HG03280 (cell line): ENCODE results near the gene SIVA1.

Experiments used
- ATAC-seq: cut with Tn5 transposase; IDR thresholded peaks from one replicate; pipeline ENCODE4 v1.9.1; 2021; ENCODE audit warnings: mild to moderate bottlenecking, moderate library complexity; ENCODE audit not compliant: unreplicated experiment

SIVA1 gene

DNA sequence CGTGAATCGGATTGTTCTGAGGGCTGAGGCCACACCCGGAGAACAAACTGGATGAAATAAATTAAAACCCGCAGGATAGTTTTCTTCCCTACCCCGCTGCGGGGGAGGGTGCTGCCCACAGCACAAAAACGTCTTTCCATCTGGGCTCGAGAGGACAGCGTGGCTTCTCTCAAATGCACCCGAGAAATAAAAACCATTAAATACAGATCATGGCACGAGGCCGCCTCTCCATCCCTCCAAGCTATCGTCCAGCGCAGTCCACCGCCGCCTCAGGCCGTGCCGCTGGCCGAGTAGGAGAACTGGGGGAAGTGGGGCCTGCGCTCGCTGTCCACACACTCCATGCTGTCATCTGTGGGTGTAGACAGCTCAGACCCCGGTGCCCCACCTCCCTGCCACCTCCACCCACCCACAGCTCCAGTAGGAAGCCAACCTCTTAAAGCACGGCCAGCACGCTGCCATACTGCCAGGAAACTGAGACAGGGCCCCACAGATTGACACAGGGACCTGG lies 17.2 kb downstream of the SIVA1 start:
- no peak for ATAC-seq

DNA sequence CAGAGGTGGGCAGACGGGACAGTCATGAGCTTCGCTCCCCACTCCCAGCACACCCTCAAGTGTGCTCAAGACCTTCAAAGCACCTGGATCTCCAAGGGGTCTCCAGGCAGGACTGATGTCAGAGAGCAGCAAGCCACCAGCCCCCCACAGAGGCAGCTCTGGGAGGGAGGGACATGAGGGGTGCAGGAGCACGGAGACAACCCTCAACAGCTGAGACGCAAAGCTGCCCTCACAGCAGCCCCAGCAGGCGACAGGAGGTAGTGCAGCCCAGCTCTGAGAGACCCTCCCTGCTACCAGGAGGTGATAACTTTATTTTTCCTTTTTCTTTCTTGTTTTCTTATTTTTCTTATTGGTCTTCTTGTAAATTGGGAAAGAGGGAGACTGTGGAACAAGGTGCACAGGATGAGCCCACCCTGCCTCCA lies 17.9 kb downstream of the SIVA1 start:
- ATAC-seq, result no peak

DNA sequence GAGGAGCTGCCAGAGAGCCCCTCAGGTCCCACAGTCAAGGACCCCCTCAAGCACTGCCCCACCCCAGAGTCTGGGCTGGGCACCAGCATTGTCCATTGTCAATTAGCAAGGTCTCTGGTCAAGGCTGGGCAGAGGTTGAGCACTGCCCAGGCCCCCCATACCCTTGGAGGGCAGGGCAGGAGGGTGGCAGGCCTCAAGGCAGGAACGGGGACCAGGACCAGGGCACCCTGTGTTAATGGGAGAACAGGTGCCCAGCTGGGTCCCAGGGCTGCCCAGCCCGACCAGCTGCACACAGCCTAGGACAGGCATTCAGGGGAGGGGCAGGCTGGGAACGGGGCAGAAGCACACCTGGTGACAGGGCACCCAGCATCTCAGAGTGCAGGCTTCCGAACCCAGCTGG lies 18.4 kb downstream of the SIVA1 start:
- no peak for ATAC-seq

- ATAC-seq, result no peak
Measured at GRCh38 chr14:104771918-104772706, 19.2 kb downstream of the SIVA1 start.

- no peak for ATAC-seq
Measured at GRCh38 chr14:104772707-104773504, 20.0 kb downstream of the SIVA1 start.

DNA sequence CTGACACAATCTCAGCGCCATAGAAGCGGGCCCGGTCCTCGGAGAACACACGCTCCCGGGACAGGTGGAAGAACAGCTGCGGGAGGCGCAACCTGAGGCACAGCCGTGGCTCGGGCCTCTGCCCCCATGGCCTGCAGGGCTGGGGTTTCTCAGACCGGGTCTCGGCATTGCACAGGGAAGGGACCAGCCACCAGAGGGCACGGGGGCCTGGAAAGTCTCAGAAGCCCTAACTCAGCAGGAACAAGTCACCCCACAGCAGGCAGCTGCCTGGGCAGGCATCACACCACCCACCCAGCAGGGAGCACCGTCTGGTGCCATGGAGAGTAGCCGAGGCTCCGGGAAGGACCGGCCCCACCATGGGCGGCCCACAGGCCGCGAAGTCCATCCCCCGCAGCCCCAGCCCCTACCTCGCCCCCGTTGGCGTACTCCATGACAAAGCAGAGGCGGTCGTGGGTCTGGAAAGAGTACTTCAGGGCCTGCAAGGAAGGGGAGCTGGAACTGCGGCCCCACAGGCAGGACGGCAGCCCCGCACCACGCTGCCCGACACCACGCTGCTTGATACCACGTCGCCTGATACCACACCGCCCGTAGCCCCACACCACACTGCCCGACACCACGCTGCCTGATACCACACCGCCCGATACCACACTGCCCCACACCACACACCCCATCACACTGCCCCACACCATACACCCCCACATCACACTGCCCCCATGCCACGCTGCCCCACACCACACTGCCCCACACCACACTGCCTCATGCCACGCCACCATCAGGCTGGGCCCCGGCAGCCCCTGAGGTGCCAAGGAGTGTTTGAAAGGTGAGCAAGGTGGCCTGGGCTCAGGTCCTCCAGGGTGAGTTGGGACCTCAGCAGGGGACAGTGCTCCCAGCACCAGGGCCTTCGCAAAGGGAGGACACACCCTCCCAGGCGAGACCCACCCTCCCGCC lies 20.8 kb downstream of the SIVA1 start:
- no peak for ATAC-seq

GRCh38 chr14:104774453-104775072 lies 21.6 kb downstream of the SIVA1 start:
- ATAC-seq, result no peak

GRCh38 chr14:104775073-104775489 lies 22.1 kb downstream of the SIVA1 start:
- ATAC-seq, result no peak

GRCh38 chr14:104776481-104776880 lies 23.5 kb downstream of the SIVA1 start:
- no peak for ATAC-seq

DNA sequence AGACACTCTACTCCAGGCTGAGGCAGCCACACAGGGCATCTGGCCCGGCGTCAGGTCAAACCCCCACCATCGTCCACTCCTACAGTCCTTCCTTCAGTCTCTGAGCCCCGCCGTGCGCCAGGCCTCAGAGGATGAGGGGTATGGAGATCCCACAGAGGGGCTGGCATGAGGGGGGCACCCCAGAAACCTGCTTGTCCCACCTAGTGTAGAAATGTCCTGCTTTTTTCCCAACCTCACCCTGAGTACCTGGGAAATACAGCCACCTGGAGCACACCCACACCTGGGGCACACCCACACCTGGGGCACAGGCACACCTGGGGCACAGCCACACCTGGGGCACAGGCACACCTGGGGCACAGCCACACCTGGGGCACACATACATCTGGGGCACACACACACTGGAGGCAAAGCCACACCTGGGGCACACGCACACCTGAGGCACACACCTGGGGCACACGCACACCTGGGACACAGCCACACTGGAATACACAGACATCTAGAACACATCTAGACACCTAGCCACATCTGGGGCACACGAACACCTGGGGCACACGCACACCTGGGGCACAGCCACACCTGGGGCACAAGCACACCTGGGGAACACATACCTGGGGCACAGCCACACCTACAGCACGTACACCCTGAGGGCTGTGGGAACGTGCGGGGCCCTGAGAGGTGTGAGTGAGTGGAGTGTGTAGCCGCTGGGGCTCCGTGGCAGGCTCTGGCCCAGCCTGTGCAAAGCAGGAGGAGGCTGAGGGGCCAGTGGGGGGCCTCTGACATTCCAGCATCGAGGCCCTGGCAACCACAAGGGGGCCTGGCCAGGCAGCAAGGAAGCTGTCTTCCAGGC lies 24.2 kb downstream of the SIVA1 start:
- no peak for ATAC-seq

DNA sequence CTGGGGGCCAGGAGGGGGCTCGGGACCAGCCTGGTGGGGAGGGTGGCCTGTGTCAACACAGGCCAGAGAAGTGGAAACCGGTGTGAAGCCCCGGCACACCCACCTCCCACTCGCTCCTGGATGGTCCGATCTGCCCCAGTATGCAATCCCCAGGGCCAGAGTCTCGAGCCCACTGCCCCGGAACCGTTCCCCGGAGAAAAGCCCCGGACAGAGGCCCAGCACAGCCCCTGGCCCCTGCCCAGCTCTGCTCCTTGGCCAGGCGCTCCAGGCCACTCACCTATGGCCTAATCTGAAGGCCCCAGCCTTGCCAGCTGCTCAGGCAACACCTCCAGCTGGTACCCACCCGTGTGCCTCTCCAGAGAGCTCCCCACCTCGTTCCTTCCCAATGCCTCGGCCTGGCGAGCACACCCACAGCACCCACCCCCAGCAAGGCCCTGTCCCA lies 24.9 kb downstream of the SIVA1 start:
- ATAC-seq, result no peak

DNA sequence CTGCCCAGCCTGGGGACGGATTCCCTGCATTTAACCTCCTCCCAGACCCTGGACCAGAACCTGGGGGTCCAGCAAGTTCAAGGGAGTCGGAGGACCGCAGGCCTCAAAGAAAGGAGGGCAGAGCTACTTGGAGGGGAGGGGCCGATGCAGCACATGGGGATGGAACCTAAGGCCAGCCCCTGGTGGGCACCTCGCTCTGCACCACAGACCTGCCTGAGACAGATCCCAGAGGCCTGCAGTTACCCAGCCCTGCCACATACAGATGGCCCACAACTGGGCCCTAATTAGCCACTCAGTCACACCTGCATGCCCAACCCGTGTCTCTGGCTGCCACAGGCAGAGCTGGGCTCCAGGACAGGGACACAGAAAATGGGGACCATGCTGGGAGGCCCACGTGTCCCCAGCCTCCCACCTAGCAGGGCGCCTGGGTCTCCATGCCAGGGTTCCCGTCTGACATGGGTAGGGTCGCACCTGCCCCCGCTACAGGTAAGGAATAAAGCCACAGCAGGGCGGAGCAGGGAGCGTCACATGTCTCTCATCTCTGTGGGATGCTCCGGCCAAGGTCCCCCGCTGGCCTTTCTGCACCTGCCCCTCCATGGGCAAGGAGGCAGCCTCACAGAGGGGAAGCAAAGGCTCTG lies 25.9 kb downstream of the SIVA1 start:
- ATAC-seq, result no peak

GRCh38 chr14:104779776-104780512 lies 27.0 kb downstream of the SIVA1 start:
- ATAC-seq, result no peak

DNA sequence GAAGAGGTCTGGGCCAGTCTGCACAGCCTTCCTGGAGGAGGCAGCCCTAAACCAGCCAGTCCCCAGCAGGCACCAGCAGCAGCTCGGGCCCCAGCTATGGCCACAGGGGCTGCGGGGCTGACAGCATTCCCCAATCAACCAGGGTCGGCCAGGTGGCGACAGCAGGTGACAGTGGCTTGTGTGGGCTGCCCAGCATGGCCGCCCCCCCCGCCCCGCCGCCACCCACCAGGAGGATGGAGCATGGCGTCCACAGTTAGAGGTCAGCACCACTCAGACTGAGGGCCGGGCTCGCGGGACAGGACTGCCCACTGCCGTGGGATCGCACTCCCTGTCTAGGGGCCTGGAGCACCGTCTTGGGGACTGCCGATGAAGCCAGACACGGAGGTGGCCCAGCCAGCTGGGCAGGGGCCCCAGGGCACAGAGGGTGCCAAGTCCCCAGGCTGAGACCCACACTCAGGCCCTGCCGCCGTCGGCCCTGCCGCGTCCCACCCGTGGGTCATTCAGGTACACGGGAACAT lies 27.6 kb downstream of the SIVA1 start:
- ATAC-seq, result no peak

- no peak for ATAC-seq
Measured at GRCh38 chr14:104781271-104782077, 28.5 kb downstream of the SIVA1 start.

DNA sequence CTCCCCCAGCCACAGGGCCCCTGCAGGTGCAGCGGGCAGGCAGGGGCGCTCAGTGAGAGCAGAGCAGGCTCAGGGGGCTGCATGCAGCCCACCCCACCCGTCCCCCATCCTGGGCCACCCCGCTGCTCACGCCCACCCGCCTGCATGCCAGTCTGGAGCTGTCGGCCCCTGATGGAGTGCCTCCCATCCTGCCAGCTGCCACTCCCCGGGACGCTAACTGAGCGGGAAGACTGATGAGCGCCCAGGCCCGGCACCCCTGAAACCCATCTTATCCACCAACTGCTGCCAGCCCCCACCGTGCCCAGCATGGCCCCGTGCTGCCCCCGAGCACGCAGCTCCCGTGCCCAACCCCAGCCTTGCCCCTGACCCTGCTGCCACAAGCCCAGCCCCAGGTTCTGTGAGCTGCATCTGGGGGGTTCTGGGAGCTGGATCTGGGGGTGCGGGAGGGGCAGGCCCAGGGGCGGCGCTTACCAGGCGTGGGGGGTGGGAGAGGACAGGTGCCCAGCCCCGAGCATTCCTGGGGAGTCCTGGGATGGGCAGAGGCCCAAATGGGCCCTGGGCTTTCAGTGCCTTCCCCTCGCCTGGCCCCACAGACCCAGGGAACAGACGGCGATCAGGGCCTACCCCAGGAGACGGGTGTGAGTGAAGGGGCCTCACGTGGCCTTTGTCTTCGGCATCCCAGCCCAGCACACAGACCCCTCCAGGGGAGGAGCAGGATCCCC lies 29.3 kb downstream of the SIVA1 start:
- ATAC-seq, result no peak

DNA sequence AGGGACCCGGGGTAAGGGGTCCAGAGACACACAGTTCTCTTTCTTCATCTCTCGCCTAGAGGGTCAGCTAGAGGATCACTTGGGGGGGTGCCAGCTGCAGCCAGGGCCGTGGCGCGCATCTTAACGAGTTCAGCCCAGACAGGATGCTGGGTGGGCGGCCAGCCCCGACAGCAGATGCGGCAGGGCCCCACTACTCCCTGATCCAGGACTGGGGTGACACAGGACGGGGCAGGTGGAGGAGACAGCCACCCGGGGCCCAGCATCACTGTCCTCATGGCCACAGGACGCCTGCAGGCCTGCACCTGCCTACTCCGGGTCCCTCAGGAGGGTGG lies 29.8 kb downstream of the SIVA1 start:
- ATAC-seq, result no peak
